Limb (tissue), 2 donors: ENCODE measurements around the gene SGK1.
"Not testable (repeated sequence)": the region's sequence is repeated elsewhere in the genome, so short reads cannot be mapped to it uniquely, and the experiment has no call there.

Experiments used
- DNase-seq, 2 donors: peaks; one replicate each; pipeline ENCODE4 v3.0.0-alpha.2; 2016; ENCODE audit errors: extremely low spot score in 2 of 2

The SGK1 gene

GRCh38 chr6:134229520-134229919 lies 88.4 kb downstream of the SGK1 start:
- DNase-seq, result no peak

DNA sequence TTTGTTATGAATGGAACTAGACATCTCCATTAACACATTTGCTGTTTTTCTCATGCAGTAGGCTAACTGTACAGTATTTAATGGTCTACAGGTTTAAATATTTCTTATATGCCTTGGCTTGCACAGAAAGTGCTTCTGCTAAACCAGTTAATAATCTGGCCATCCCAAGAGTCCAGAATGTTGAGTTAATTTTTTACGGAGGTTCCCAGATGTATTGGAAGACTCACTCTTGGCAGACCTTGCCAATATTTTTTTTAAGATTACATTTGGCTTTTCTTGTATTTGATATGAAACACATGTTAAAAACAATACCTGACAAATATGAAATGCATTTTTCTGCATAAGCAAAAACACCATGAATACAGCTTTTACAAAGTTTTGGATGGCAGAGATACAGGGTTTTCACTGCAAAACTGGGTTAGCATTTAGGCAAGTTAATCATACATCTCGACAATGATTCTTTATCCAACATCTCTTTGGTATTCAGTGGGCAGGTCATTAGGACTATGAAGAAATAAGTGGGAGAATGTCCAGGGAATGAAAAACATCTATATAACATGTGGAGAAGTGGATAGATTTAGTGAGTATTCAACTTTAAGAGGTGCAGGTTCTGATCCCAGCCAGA lies 94.0 kb downstream of the SGK1 start:
- DNase-seq, result no peak

DNA sequence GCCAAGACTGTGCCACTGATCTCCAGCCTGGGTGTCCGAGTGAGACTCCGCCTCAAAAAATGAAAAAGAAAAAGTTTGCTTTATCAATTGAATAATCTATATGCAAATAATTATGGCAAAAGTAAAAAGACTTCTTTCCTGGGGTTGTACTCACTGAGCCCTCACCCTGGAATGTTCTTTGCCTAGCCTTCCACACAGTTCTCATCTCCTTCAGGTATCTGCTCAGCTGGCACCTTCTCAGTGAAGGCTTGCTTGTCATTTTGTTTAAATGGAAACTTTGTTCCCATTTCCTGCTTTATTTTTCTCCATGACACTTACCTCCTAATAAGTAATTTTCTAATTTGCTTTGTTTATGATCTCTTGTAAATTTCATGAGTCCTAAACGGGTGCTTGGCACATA lies 96.7 kb downstream of the SGK1 start:
- no peak for DNase-seq

GRCh38 chr6:134217798-134218140 lies 100.1 kb downstream of the SGK1 start:
- DNase-seq, result no peak

DNA sequence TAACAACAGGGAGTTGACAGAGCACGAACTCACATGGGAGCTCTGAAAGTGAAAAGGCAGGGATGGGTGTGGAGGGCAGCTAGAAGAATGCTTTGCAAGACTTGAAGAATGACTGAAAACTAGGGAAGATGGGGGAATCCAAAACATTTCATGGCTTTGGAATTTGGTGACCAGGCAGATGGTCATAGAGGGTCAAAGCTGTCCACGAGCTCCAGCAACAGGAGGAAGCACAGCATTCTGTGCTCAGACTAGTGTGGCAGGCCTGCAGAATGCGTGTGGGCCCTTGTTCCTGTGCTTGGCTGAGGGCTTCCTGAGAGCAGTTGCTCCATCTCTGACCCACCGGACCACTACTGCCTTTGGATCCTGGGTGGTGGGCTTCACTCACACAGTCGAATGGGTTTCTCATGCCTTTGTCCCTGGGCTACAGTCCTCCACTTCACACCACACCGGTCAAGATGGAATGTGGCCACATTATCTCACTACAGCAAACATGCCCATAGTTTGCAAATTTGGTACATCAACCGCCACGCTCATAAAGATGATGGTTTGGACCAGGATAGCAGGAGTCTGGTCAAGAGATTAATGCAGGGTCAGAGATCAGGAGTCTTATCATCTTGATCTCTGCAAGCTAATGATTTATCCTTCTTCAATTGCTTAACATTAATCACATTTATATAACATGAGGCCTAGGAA lies 100.7 kb downstream of the SGK1 start:
- DNase-seq, result no peak

GRCh38 chr6:134216301-134217010 lies 101.5 kb downstream of the SGK1 start:
- DNase-seq, result no peak

DNA sequence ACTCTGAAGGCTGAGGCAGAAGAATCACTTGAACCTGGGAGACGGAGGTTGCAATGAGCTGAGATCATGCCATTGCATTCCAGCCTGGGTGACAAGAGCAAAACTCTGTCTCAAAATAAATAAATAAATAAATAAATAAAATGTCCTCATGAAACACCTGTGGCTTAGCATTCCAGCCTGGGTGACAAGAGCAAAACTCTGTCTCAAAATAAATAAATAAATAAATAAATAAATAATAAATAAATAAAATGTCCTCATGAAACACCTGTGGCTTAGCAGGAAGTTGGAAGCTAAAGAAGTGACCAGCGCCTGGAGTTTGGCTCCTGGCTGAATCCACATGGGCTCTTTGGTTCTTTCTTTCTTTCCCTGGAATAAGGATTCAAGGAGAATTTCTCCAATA lies 104.5 kb downstream of the SGK1 start:
- not testable (repeated sequence) for DNase-seq

GRCh38 chr6:134211297-134211696 lies 106.6 kb downstream of the SGK1 start:
- no peak for DNase-seq

DNA sequence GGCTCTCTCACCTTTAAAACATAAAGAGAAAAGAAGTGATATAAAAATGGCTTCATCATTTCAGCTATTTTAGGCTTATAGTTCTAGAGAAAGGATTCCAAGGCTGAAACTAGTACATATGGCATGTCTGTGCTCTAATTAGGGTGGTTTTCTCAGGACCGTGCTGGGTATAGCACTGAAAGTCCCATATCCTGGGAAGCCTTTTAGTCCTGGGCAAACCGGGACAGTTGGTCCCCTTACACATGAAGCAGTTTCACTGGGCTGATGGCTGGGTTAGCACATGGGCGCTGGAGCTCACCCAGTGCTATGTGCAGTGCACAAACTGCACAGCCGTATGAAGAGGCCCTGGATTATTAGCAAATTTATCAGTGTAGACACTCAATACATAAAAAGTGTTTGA lies 110.5 kb downstream of the SGK1 start:
- DNase-seq, result no peak

DNA sequence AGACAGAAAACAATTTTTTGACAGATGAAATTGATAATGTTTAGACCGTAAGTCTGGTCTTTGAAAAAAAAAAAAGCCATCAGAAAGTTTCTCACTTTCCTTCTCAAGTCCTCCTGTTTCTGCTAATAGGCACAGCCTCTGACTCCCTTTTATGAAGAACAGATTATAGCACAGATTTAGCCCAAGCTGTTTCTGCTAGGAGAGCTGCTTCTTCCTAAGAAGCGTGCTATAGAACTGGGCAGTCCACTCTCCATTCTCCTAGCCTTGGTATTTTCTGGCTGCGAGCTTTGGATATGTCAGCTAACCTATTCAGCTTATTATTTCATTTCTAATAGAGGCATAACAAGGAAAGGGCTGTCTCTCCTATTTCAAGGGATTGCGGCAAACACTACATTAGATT lies 112.5 kb downstream of the SGK1 start:
- no peak for DNase-seq

DNA sequence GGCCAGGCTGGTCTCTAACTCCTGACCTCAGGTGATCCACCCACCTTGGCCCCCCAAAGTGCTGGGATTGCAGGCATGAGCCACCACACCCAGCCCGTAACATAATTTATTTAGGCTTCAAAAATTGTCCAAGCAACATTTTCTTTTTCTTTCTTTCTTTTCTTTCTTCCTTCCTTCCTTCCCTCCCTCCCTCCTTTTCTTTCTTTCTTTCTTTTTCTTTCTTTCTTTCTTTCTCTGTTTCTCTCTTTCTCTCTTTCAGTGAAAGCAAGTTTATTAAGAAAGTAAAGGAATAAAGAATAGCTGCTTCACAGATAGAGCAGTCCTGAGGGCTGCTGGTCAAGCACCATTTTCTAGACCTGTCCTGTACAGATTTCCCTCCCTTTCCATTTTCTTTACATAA lies 113.2 kb downstream of the SGK1 start:
- DNase-seq, result not testable (repeated sequence)

DNA sequence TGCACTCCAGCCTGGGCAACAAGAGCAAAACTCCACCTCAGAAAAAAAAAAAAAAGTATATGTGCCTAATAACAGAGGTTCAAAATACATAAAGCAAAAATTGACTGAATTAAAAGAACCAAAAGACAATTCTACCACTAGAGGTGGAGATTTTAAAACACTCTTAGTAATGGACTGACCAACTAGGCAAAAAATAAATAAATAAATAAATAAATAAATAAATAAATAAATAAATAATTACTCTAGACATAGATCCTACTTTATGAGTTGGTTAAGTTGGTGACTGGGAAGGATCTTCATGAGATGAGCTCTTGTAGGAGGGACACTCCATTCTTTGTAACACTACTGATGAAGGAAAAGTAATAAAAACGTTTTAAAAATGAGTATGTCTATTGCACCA lies 113.9 kb downstream of the SGK1 start:
- DNase-seq, result no peak

DNA sequence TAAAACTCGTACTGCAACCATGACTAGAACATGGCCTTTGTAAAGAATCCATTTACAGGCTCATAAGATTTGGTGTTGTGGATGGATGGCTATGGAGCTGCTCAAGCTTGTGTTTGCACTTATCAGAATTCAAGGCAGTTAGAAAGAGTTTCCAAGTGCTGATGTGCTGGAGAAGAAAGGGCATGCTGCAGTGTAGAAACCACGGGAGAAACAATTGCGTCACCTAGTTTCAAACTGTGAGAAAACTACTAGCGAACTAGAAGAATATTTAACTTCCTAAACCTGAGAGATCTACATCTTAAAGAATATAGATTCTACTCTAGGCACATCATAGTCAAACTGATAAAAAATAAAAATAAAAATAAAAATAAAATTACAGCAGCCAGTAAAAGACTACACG lies 116.2 kb downstream of the SGK1 start:
- DNase-seq, result no peak

DNA sequence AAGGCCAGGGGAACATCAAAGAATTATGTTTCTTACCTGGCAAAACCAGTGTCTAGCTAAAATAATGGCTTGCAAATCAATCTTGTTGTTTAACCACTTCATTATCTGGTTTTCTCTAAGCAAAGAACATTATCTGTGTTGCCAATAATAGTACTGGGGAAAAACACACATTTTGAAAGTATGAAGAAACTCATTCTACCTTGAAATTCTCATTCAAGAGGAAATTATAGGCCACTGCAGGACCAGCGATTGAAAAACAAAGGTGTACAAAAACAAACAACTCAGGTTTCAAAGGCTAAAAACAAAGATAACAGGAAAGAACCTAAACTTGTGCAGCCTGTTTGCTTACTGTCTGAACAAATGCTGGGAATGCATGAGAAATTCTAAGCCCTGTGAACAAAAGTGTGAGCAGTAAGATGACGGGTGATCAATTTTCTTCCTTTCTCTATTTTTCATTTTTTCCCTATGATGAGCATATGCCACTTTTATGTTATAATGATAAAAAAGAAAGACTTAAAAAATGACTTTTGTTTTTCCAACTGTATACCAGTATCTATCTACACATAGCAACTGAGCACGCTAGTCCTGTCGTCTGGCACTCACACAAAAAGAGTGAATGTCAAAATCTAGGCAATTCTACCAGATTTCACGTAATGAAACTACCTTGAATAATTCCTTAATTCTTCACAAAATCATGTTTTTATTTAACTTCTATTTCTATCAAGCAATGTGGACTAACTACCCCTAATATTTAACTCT lies 117.9 kb downstream of the SGK1 start:
- DNase-seq, result no peak

- no peak for DNase-seq
These were observed 119.8 kb downstream of the SGK1 start for GRCh38 chr6:134198093-134198492.

- not testable (repeated sequence) for DNase-seq
These were observed 120.2 kb downstream of the SGK1 start for GRCh38 chr6:134197685-134198084.

DNA sequence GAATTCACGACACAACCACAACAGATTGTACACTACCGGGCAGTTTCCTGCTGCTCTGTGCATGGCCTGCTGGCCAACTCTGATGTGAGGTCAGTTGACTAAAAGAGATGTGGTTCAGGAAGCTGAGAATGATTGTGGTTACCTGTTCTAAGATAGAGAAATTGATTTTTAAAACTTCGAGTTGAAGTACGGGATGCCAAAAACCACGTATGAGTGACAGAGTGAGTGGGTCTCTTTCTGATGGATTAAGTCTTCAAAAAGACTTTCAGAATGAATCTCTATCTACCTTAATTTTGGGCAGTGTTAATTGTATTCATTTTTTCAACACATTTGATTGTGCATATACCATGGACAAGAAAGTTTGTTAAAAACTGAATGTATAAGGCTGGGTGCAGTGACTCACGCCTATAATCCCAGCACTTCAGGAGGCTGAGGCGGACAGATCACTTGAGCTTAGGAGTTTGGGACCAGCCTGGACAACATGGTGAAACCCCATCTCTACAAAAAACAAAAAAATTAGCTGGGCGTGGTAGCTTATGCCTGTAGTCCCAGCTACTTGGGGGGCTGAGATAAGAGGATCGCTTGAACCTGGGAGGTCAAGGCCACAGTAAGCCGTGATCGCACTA lies 121.2 kb downstream of the SGK1 start:
- DNase-seq, result no peak

DNA sequence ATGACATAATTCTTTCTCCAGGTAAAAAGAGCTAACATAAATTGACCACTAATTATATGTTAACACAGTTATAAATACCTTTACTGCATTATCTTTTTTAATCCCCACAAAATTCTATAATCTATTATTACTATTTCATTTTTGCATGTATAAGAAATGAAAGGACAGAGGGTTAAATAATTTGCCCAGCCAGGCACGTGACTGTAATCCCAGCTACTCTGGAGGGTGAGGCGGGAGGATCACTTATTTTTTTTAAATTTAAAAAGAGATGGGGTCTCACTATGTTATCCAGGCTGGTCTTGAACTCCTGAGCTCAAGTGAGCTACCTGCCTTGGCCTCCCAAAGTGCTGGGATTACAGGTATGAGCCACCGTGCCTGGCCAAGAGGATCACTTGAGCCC lies 121.9 kb downstream of the SGK1 start:
- DNase-seq, result no peak

- no peak for DNase-seq
These were observed 122.6 kb downstream of the SGK1 start for GRCh38 chr6:134195164-134195906.

- DNase-seq, result no peak
These were observed 124.1 kb downstream of the SGK1 start for GRCh38 chr6:134193536-134194498.
